A673 (cell line): Measurements from ENCODE around the gene CACNA2D4. TPM values are rescaled to one million over a fixed set of nuclear protein-coding genes. Genes with fewer than 3 reads are reported as not detected.

Experiments
- BruUV-seq: library from RNA; stranded (reverse); fragments of 400-500 nt; replicated peaks from 2 replicates; lab custom pipeline; 2021; lab: Mats Ljungman, UMichigan
- CTCF ChIA-PET: fragments of 300-600 bp; sonication (Branson Sonifier 250); formaldehyde crosslinking; loops from one replicate; lab custom pipeline; 2022; ENCODE audit warnings: antibody characterized with exemption; lab: Charles Lee
- POLR2A ChIA-PET: fragments of 300-600 bp; sonication (Branson Sonifier 250); formaldehyde crosslinking; loops from one replicate; lab custom pipeline; 2022; ENCODE audit warnings: antibody characterized with exemption; ENCODE audit not compliant: low non-redundant PET; lab: Charles Lee
- DNase-seq: peaks from one replicate; pipeline ENCODE4 v3.0.0-alpha.2; 2015; ENCODE audit warnings: low spot score
- H3K27ac ChIP-seq: fragments of 200-600 bp; sonication (generic); 2 replicates; pipeline ENCODE4 v1.5.1; 2016; ENCODE audit warnings: mixed run types, low read depth, mild to moderate bottlenecking, mixed read lengths, antibody characterized with exemption, low read length; ENCODE audit not compliant: poor library complexity, severe bottlenecking
- H3K27me3 ChIP-seq: fragments of 200-600 bp; sonication (generic); replicated peaks from 2 replicates; pipeline ENCODE4 v1.6.1; 2017; ENCODE audit warnings: mixed run types, low read depth, mild to moderate bottlenecking, mixed read lengths, antibody characterized with exemption, low read length; ENCODE audit not compliant: insufficient read depth, poor library complexity
- H3K36me3 ChIP-seq: fragments of 200-600 bp; sonication (generic); 2 replicates; pipeline ENCODE4 v1.6.1; 2016; ENCODE audit warnings: mixed run types, mild to moderate bottlenecking, mixed read lengths, antibody characterized with exemption, low read length; ENCODE audit not compliant: insufficient read depth, poor library complexity, severe bottlenecking
- H3K4me1 ChIP-seq: fragments of 200-600 bp; sonication (generic); 2 replicates; pipeline ENCODE4 v1.6.1; 2017; ENCODE audit warnings: mixed run types, mild to moderate bottlenecking, mixed read lengths, antibody characterized with exemption, low read length; ENCODE audit not compliant: insufficient read depth, poor library complexity, severe bottlenecking
- H3K4me3 ChIP-seq: fragments of 200-600 bp; sonication (generic); 2 replicates; pipeline ENCODE4 v1.5.1; 2016; ENCODE audit warnings: low read depth, mixed run types, mild to moderate bottlenecking, mixed read lengths, low read length; ENCODE audit not compliant: poor library complexity, severe bottlenecking
- H3K9me3 ChIP-seq: fragments of 200-600 bp; sonication (generic); 2 replicates; pipeline ENCODE4 v1.6.1; 2016; ENCODE audit warnings: mixed run types, low read depth, mild to moderate bottlenecking, mixed read lengths, antibody characterized with exemption, low read length; ENCODE audit not compliant: poor library complexity, severe bottlenecking
- CTCF ChIP-seq: fragments of 300-800, 200-600 bp; sonication (generic); conservative IDR thresholded peaks from 2 replicates; pipeline ENCODE4 v1.5.1; 2017; ENCODE audit warnings: low read depth, mild to moderate bottlenecking, antibody characterized with exemption, low read length, moderate library complexity, mixed read lengths
- EZH2 ChIP-seq: fragments of 200-600 bp; sonication (generic); IDR thresholded peaks from 2 replicates; pipeline ENCODE4 v1.6.1; 2017; ENCODE audit warnings: borderline replicate concordance, low read depth, mild to moderate bottlenecking, mixed read lengths, antibody characterized with exemption, low read length; ENCODE audit not compliant: poor library complexity, severe bottlenecking
- intact Hi-C: fragments of 100-400 bp; cut with micrococcal nuclease; formaldehyde crosslinking; loops from one replicate; pipeline ENCODE4 v1.10.0; 2022; ENCODE audit not compliant: unreplicated experiment
- total RNA-seq: library from RNA; stranded (reverse); gene quantifications from 2 replicates; pipeline ENCODE4 v1.2.3, GENCODE V29; 2021

CACNA2D4 gene
- total RNA-seq, 1 experiment from 2014 or later = 0.41 TPM

- intact Hi-C loops = no loop called here
- Histone ChIP-seq H3K27ac (no peak overlapping the region), H3K4me1 (peaks cover 9% of the 10 kb centered on the region), H3K36me3 (no peaks in the 10 kb centered on the region), H3K9me3 (no peaks in the 10 kb centered on the region), H3K27me3 (no peaks in the 10 kb centered on the region), H3K4me3 (no peak overlapping the region)
- no peak for DNase-seq
- TF ChIP-seq EZH2 (no peak), CTCF (no peak)
- BruUV-seq = no TSS peak
- ChIA-PET POLR2A (no interaction called here), CTCF (no interaction called here)
These were observed 15.6 kb upstream of the CACNA2D4 start for GRCh38 chr12:1934068-1934467.

- BruUV-seq = no TSS peak
- DNase-seq = no peak
- POLR2A ChIA-PET = interaction anchor here (0.8 kb wide), 1 partner anchor 523 kb away, joined by 3 read pairs; no protein-coding TSS in a partner anchor
- Histone ChIP-seq H3K4me3 (no peak overlapping the region), H3K36me3 (no peaks in the 10 kb centered on the region), H3K9me3 (no peaks in the 10 kb centered on the region), H3K27ac (no peak overlapping the region), H3K27me3 (no peaks in the 10 kb centered on the region), H3K4me1 (peaks cover 9% of the 10 kb centered on the region)
- TF ChIP-seq CTCF (no peak), EZH2 (no peak)
- intact Hi-C loops = no loop called here
- CTCF ChIA-PET = no interaction called here
These were observed 15.0 kb upstream of the CACNA2D4 start for GRCh38 chr12:1933342-1934051.

- Histone ChIP-seq H3K4me3 (no peak overlapping the region), H3K4me1 (peaks cover 9% of the 10 kb centered on the region), H3K27ac (no peak overlapping the region), H3K36me3 (no peaks in the 10 kb centered on the region), H3K9me3 (no peaks in the 10 kb centered on the region), H3K27me3 (no peaks in the 10 kb centered on the region)
- ChIA-PET CTCF (no interaction called here), POLR2A (no interaction called here)
- BruUV-seq = no TSS peak
- TF ChIP-seq CTCF (no peak), EZH2 (no peak)
- DNase-seq = no peak
- intact Hi-C loops = no loop called here
These were observed 13.9 kb upstream of the CACNA2D4 start for GRCh38 chr12:1932264-1932777.
